ENCODE measurements around the gene EIPR1.
"Not testable (repeated sequence)": the region's sequence is repeated elsewhere in the genome, so short reads cannot be mapped to it uniquely, and the experiment has no call there.

The EIPR1 gene

GRCh38 chr2:3208591-3208990, 169.0 kb downstream of the EIPR1 start:
- no peak for DNase-seq

GRCh38 chr2:3208179-3208578, 169.4 kb downstream of the EIPR1 start:
- DNase-seq: no peak

- DNase-seq: no peak
Measured at GRCh38 chr2:3207091-3207491, 170.5 kb downstream of the EIPR1 start.

GRCh38 chr2:3205845-3206244, 171.8 kb downstream of the EIPR1 start:
- no peak for DNase-seq

- DNase-seq: no peak
Measured at GRCh38 chr2:3204031-3204821, 173.4 kb downstream of the EIPR1 start.

- no peak for DNase-seq
Measured at GRCh38 chr2:3203497-3204019, 174.1 kb downstream of the EIPR1 start.

GRCh38 chr2:3202926-3203325, 174.7 kb downstream of the EIPR1 start:
- DNase-seq: no peak

- DNase-seq: no peak
Measured at GRCh38 chr2:3201281-3201680, 176.3 kb downstream of the EIPR1 start.

- DNase-seq: no peak
Measured at GRCh38 chr2:3200420-3200939, 177.1 kb downstream of the EIPR1 start.

- no peak for DNase-seq
Measured at GRCh38 chr2:3199627-3200345, 177.8 kb downstream of the EIPR1 start.

- DNase-seq: not testable (repeated sequence)
Measured at GRCh38 chr2:3198671-3199192, 178.9 kb downstream of the EIPR1 start.

GRCh38 chr2:3198119-3198518, 179.5 kb downstream of the EIPR1 start:
- no peak for DNase-seq

GRCh38 chr2:3197308-3197707, 180.3 kb downstream of the EIPR1 start:
- DNase-seq: no peak

- no peak for DNase-seq
Measured at GRCh38 chr2:3196716-3197115, 180.9 kb downstream of the EIPR1 start.

- DNase-seq: no peak
Measured at GRCh38 chr2:3195641-3196476, 181.8 kb downstream of the EIPR1 start.

GRCh38 chr2:3194828-3195227, 182.8 kb downstream of the EIPR1 start:
- no peak for DNase-seq

- no peak for DNase-seq
Measured at GRCh38 chr2:3193443-3194330, 183.9 kb downstream of the EIPR1 start.

GRCh38 chr2:3192920-3193319, 184.7 kb downstream of the EIPR1 start:
- DNase-seq: no peak

GRCh38 chr2:3192281-3192818, 185.3 kb downstream of the EIPR1 start:
- no peak for DNase-seq

- no peak for DNase-seq
Measured at GRCh38 chr2:3189961-3190360, 187.7 kb downstream of the EIPR1 start.

GRCh38 chr2:3189076-3189591, 188.5 kb downstream of the EIPR1 start:
- no peak for DNase-seq

All from activated CD4-positive, alpha-beta T cell treated with anti-CD3 and anti-CD28 coated beads, Interleukin-2, amount 50 U/mL, for 4 hours (primary cell).